ENCODE measurements around the gene REV3L.
"Not testable (repeated sequence)": the region's sequence is repeated elsewhere in the genome, so short reads cannot be mapped to it uniquely, and the experiment has no call there.

DNA sequence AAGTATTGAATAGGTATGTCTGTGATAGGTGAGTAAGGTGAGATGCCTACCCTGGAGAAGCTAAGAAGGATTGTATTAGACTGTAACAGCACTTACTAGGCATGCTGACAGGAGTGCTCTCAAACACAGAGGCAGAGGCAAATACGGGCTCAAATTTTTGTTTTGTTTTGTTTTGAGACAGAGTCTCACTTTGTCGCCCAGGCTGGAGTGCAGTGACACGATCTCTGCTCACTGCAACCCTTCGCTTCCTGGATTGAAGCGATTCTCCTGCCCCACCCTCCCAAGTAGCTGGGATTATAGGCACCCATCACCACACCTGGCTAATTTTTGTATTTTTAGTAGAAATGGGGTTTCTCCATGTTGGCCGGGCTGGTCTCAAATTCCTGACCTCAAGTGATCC lies 31.5 kb upstream of the REV3L start:
- TF ChIP-seq, protein P1, sequence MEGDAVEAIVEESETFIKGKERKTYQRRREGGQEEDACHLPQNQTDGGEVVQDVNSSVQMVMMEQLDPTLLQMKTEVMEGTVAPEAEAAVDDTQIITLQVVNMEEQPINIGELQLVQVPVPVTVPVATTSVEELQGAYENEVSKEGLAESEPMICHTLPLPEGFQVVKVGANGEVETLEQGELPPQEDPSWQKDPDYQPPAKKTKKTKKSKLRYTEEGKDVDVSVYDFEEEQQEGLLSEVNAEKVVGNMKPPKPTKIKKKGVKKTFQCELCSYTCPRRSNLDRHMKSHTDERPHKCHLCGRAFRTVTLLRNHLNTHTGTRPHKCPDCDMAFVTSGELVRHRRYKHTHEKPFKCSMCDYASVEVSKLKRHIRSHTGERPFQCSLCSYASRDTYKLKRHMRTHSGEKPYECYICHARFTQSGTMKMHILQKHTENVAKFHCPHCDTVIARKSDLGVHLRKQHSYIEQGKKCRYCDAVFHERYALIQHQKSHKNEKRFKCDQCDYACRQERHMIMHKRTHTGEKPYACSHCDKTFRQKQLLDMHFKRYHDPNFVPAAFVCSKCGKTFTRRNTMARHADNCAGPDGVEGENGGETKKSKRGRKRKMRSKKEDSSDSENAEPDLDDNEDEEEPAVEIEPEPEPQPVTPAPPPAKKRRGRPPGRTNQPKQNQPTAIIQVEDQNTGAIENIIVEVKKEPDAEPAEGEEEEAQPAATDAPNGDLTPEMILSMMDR (conservative IDR thresholded peaks at IDR 0.05 in 1 of 2, IDR thresholded peaks at IDR 0.05 in 1 of 2; ENCODE audit: extremely low read depth in 1 of 2, insufficient read depth in 1 of 2, low read depth in 1 of 2, low read length in 2 of 2), result not testable (repeated sequence)
- TF ChIP-seq EZH2 (IDR thresholded peaks at IDR 0.05; ENCODE audit: borderline replicate concordance, low read length), result not testable (repeated sequence)

All from mammary epithelial cell (primary cell).